22Rv1 (cell line): ENCODE data around the gene ACRBP.
"Not testable (repeated sequence)": the region's sequence is repeated elsewhere in the genome, so short reads cannot be mapped to it uniquely, and the experiment has no call there.

Experiments used
- H3K27ac ChIP-seq: fragments of 450-650 bp; 2 replicates; pipeline ENCODE4 v1.5.1; 2017
- ZFX ChIP-seq: fragments of 450-650 bp; IDR thresholded peaks from 2 replicates; pipeline ENCODE4 v1.6.1; 2017; ENCODE audit warnings: antibody characterized with exemption, borderline replicate concordance
- TF ChIP-seq, protein P1 (sequence below): fragments of 450-650 bp; IDR thresholded peaks from 2 replicates; pipeline ENCODE4 v1.5.1; 2017; ENCODE audit warnings: mild to moderate bottlenecking

ACRBP gene

DNA sequence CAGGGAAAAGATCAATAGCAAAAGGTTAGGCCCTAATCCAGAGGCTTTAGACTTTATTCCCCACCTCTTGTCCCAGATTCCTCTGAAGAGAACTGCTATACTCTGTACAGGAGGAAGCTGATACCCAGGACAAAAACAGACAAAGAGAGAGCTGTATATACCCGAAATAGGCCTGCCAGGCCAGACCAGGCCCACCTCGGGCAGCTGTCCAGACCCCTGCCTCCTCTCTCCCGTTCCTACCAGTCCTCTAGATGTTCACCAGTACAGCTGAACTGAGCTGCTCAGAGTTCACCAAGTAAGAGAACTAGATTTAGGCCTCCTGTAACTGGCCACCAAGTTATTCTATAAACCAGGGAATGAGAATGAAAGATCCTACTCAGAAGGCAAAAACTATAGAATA lies 44.7 kb downstream of the ACRBP start:
- H3K27ac ChIP-seq = peak overlapping the region; percentile 20; the same call in 1 of the 2 replicates
- TF ChIP-seq ZFX = no peak
- TF ChIP-seq, protein P1, sequence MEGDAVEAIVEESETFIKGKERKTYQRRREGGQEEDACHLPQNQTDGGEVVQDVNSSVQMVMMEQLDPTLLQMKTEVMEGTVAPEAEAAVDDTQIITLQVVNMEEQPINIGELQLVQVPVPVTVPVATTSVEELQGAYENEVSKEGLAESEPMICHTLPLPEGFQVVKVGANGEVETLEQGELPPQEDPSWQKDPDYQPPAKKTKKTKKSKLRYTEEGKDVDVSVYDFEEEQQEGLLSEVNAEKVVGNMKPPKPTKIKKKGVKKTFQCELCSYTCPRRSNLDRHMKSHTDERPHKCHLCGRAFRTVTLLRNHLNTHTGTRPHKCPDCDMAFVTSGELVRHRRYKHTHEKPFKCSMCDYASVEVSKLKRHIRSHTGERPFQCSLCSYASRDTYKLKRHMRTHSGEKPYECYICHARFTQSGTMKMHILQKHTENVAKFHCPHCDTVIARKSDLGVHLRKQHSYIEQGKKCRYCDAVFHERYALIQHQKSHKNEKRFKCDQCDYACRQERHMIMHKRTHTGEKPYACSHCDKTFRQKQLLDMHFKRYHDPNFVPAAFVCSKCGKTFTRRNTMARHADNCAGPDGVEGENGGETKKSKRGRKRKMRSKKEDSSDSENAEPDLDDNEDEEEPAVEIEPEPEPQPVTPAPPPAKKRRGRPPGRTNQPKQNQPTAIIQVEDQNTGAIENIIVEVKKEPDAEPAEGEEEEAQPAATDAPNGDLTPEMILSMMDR = no peak

GRCh38 chr12:6595673-6596072 lies 51.6 kb downstream of the ACRBP start:
- not testable (repeated sequence) for H3K27ac ChIP-seq

DNA sequence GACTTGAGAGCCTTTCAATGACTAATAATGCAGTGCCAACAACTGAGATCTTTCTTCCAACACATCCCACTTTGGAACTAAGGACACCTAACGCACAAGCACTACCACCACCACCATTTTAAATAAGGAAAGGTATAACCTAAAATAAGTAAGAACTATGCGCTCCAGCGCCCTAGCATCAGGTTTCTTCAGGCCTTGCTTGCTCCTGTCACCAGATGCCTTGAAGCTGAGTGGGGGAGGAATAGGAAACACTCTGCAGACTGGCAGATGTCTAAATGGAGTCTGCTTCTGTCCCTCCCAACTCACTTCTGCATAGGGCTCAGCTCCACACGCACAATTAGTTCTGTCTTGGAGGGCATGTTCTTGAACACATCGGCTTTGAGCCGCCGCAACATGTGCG lies 55.1 kb downstream of the ACRBP start:
- H3K27ac ChIP-seq = no peak overlapping the region; the same call in 1 of the 2 replicates
- TF ChIP-seq, protein P1 = no peak
- no peak for TF ChIP-seq ZFX
